Measurements from ENCODE around the gene APOL6. TPM values are rescaled to one million over a fixed set of nuclear protein-coding genes. Genes with fewer than 3 reads are reported as not detected.

The APOL6 gene
- total RNA-seq, 1 donor from 2014 or later, result 5.1 TPM

Other genes starting within 250 kb of the APOL6 start
- 99.3 and 178 TPM in 2 replicates for gene MCM5, start 248.3 kb upstream of the APOL6 start, total RNA-seq
- not detected in 2 replicates for gene RASD2, start 107.6 kb upstream of the APOL6 start, total RNA-seq
- not detected in 2 replicates for gene MB, start 31.1 kb upstream of the APOL6 start, total RNA-seq
- gene APOL5, start 69.4 kb downstream of the APOL6 start, total RNA-seq, result not detected in 2 replicates

Data from pulmonary artery endothelial cell (primary cell).